ENCODE measurements around the gene PRUNE2. TPM values are rescaled to one million over a fixed set of nuclear protein-coding genes. Genes with fewer than 3 reads are reported as not detected.

Gene PRUNE2
- polyA plus RNA-seq, 3 donors: 0.72 to 1.8 (median 1.5) TPM

DNA sequence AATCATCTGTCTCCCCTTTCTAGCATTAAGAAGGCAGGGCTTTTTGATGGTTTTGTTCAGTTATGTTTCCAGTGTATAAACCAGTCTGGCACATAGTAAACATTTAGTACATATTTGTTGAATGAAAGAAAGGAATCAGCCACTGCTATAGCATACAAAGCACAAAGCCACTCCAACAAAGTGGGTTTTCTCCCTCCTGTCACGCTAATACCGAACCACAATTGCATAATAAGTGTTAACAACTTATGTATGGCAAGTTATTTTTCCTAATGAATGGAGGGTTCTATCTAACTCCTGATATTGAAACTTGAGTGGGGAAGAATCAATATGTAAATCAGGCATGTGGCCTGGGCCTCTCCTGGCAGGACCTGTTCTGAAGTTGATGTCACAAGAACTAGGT is 53.9 kb downstream of the PRUNE2 start:
- TF ChIP-seq CTCF (IDR thresholded peaks at IDR 0.05): no peak
- peaks cover 0 to 3% (median 1%) of the 10 kb centered on the region in 7 donors for H3K9me3 Mint-ChIP-seq
- Histone ChIP-seq H2AFZ (ENCODE audit: insufficient read depth, low read depth, low read length, poor library complexity, severe bottlenecking) (no peak overlapping the region), H3K4me1 (ENCODE audit: control insufficient read depth in 1 of 2, insufficient read depth in 2 of 2, low read length in 2 of 2) (no peaks in the 10 kb centered on the region), H4K20me1 (ENCODE audit: insufficient read depth, low read length) (no peaks in the 10 kb centered on the region), H3K27me3 (ENCODE audit: control insufficient read depth in 2 of 2, insufficient read depth in 2 of 2, low read length in 2 of 2) (no peaks in the 10 kb centered on the region), H3K4me3 (replicated peaks in 1 of 3; ENCODE audit: low read depth in 2 of 3, low read length in 3 of 3) (no peak overlapping the region), H3K4me2 (replicated peaks; ENCODE audit: extremely low read depth, low read length, poor library complexity, severe bottlenecking) (no peak overlapping the region), H3K9ac (ENCODE audit: insufficient read depth, low read length, poor library complexity, severe bottlenecking) (no peak overlapping the region), H3K9me3 (replicated peaks in 1 of 2; ENCODE audit: control insufficient read depth in 1 of 2, insufficient read depth in 1 of 2, low read length in 2 of 2) (no peaks in the 10 kb centered on the region), H3K27ac (ENCODE audit: low read depth in 1 of 2, low read length in 2 of 2) (no peak overlapping the region), H3K36me3 (replicated peaks in 1 of 2; ENCODE audit: control insufficient read depth in 1 of 2, insufficient read depth in 2 of 2, low read length in 2 of 2) (no peaks in the 10 kb centered on the region), H3K79me2 (ENCODE audit: insufficient read depth, low read length) (no peaks in the 10 kb centered on the region)
- no peaks in the 10 kb centered on the region for H3K4me1 Mint-ChIP-seq
- H3K27ac Mint-ChIP-seq: no peak overlapping the region
- intact Hi-C loops (cut with micrococcal nuclease): no loop called here
- DNase-seq: no peak
- no peak overlapping the region for H3K4me3 Mint-ChIP-seq
- peaks cover 0 to 4% (median 3%) of the 10 kb centered on the region in 3 donors for H3K27me3 Mint-ChIP-seq (ENCODE audit: low read depth in 3 of 3)
- WGBS (ENCODE audit: insufficient coverage): no CpG with 5 or more reads among the region's 2 CpGs
- H3K36me3 Mint-ChIP-seq: no peaks in the 10 kb centered on the region

DNA sequence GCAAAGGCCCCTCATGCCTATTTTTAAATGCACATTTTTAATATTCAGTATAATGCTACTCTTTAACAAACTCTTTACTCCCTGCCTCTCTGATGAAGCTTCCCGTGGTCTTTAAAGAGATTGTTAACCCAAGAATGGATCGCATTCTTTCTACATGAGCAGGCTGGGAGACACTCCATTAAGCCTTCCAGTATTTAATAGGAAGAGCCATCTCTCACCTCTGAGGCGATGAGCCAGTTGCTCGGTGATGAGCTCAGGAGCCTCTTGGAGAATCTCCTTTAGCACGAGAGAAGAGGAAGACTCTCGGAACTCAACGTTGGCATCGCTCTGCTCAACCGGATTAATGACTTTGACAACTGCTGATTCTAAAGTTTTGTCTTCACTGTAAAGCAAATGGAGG is 59.6 kb downstream of the PRUNE2 start:
- no peak overlapping the region for H3K27ac ChIP-seq (ENCODE audit: low read depth in 1 of 2, low read length in 2 of 2)
- intact Hi-C loops (cut with micrococcal nuclease): no loop called here

More for the DNA sequence above, 59.6 kb downstream of the PRUNE2 start:
- no peak overlapping the region for H2AFZ ChIP-seq (ENCODE audit: insufficient read depth, low read depth, low read length, poor library complexity, severe bottlenecking)
- H3K9me3 ChIP-seq (replicated peaks in 1 of 2; ENCODE audit: control insufficient read depth in 1 of 2, insufficient read depth in 1 of 2, low read length in 2 of 2): no peaks in the 10 kb centered on the region
- no peaks in the 10 kb centered on the region for H3K27me3 ChIP-seq (ENCODE audit: control insufficient read depth in 2 of 2, insufficient read depth in 2 of 2, low read length in 2 of 2)
- no peaks in the 10 kb centered on the region for H3K36me3 ChIP-seq (replicated peaks in 1 of 2; ENCODE audit: control insufficient read depth in 1 of 2, insufficient read depth in 2 of 2, low read length in 2 of 2)
- no peaks in the 10 kb centered on the region for H4K20me1 ChIP-seq (ENCODE audit: insufficient read depth, low read length)
- peaks cover 2 to 6% (median 3%) of the 10 kb centered on the region in 3 donors for H3K27me3 Mint-ChIP-seq (ENCODE audit: low read depth in 3 of 3)
- H3K4me1 Mint-ChIP-seq: no peaks in the 10 kb centered on the region
- no peak overlapping the region for H3K4me2 ChIP-seq (replicated peaks; ENCODE audit: extremely low read depth, low read length, poor library complexity, severe bottlenecking)
- H3K9ac ChIP-seq (ENCODE audit: insufficient read depth, low read length, poor library complexity, severe bottlenecking): no peak overlapping the region
- H3K9me3 Mint-ChIP-seq: peaks cover 0 to 5% (median 0%) of the 10 kb centered on the region in 7 donors
- H3K79me2 ChIP-seq (ENCODE audit: insufficient read depth, low read length): no peaks in the 10 kb centered on the region
- no peak overlapping the region for H3K27ac Mint-ChIP-seq
- TF ChIP-seq CTCF (IDR thresholded peaks at IDR 0.05): no peak
- DNase-seq: no peak
- no peak overlapping the region for H3K4me3 Mint-ChIP-seq
- no peaks in the 10 kb centered on the region for H3K4me1 ChIP-seq (ENCODE audit: control insufficient read depth in 1 of 2, insufficient read depth in 2 of 2, low read length in 2 of 2)
- no peaks in the 10 kb centered on the region for H3K36me3 Mint-ChIP-seq
- 97% methylated on average over 9 of the region's 9 CpGs for WGBS (ENCODE audit: insufficient coverage)
- no peak overlapping the region for H3K4me3 ChIP-seq (replicated peaks in 1 of 3; ENCODE audit: low read depth in 2 of 3, low read length in 3 of 3)

Measured in CD14-positive monocyte (primary cell).